GM12875 (cell line): ENCODE results near the gene TBC1D10A.
A peak's percentile ranks its signal among the peaks of the same experiment; 100 is the strongest.

ENCODE experiments used
- H3K4me3 ChIP-seq: one replicate; pipeline ENCODE4 v1.5.1; 2011; ENCODE audit warnings: low read depth, low read length, control low read depth
- TF ChIP-seq, protein P1 (sequence below): IDR thresholded peaks from 2 replicates; pipeline ENCODE4 v1.5.1; 2011; ENCODE audit warnings: low read depth, mild to moderate bottlenecking, control low read depth, inconsistent platforms, low read length, moderate library complexity, borderline replicate concordance; ENCODE audit not compliant: insufficient read depth

The TBC1D10A gene

GRCh38 chr22:30272781-30273601 lies 53.8 kb downstream of the TBC1D10A start:
- TF ChIP-seq, protein P1, sequence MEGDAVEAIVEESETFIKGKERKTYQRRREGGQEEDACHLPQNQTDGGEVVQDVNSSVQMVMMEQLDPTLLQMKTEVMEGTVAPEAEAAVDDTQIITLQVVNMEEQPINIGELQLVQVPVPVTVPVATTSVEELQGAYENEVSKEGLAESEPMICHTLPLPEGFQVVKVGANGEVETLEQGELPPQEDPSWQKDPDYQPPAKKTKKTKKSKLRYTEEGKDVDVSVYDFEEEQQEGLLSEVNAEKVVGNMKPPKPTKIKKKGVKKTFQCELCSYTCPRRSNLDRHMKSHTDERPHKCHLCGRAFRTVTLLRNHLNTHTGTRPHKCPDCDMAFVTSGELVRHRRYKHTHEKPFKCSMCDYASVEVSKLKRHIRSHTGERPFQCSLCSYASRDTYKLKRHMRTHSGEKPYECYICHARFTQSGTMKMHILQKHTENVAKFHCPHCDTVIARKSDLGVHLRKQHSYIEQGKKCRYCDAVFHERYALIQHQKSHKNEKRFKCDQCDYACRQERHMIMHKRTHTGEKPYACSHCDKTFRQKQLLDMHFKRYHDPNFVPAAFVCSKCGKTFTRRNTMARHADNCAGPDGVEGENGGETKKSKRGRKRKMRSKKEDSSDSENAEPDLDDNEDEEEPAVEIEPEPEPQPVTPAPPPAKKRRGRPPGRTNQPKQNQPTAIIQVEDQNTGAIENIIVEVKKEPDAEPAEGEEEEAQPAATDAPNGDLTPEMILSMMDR: no peak
- H3K4me3 ChIP-seq: no peak overlapping the region

GRCh38 chr22:30270832-30271231 lies 55.9 kb downstream of the TBC1D10A start:
- TF ChIP-seq, protein P1: no peak
- no peak overlapping the region for H3K4me3 ChIP-seq

DNA sequence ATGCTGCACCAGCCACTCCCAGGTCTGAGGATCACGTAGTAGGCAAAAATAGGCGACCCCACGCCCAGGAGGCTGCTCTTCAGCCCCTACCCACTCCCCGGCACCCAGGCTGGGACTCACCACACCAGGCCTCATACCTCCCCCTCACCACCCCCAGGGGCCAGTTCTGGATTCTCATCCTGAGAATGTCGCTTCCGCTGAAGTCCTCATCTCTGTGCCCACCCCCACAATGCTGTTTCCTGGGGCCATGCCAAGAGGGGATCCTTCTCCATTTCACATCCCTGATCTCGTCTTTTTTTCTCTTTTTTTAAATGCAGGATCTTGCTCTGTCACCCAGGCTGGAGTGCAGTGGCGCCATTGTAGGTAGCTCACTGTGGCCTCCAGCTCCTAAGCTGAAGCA lies 58.4 kb downstream of the TBC1D10A start:
- H3K4me3 ChIP-seq: no peak overlapping the region
- TF ChIP-seq, protein P1: no peak

DNA sequence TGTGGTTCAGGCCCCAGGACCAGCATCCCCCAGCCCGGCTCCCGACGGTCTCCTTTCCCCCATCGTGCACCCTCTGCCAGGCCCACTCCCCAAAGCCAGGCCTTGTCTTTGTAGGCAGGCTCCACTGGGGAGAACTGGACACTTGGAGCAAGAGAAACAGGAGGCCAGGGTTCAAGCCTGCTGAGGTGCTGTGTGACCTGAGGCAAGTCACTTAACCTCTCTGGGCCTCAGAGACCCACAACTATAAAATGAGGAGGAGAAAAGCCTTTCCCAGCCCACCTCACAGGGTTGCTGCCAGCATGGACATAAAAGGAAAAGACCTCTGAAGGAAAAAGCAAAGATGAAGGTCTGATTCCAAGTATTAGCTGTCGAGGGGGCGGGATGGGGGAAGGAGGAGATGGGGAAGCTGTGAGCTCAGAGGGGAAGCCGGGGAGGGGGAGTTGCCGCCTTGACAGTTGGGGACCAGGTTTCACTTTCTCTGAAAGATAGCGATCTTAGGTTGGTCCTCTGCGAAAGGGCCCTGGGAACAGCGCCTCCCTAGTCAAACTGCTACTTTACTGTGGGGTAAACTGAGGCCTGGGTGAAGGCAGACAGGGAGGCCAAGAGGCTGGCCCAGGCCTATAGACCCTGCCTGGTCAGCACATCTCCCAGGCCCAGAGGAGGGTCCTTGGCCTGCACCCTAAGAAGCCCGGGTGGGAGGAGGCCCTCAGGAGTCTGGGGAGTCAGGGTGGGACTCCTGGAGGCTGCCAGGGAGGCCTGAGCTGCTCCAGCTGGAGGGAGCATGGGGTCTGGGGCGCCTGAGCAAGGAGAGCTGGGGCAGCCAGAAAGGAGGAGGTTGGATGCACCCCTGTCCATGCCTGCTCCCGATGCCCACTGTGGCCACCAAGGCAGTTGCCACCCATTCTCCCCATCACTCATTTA lies 59.1 kb downstream of the TBC1D10A start:
- H3K4me3 ChIP-seq: peak overlapping the region; percentile 62

GRCh38 chr22:30266445-30267381 lies 60.0 kb downstream of the TBC1D10A start, which contains the start of gene OSM:
OSM (minus strand) TSS chr22:30266851; CDS start chr22:30266799, 52 bp downstream.
- H3K4me3 ChIP-seq: peak within 1 kb of the TSS; percentile 62

More for the DNA sequence above, 59.1 kb downstream of the TBC1D10A start:
- TF ChIP-seq, protein P1: no peak

More at GRCh38 chr22:30266445-30267381, 60.0 kb downstream of the TBC1D10A start, which contains the start of gene OSM:
- TF ChIP-seq, protein P1: no peak
